OCI-LY1 (cell line): ENCODE measurements around the gene SLC31A2.

ENCODE experiments used
- H2AFZ ChIP-seq: fragments of 200-600 bp; sonication (generic), shearing (Covaris generic); 2 replicates; pipeline ENCODE4 v1.6.0; 2014; ENCODE audit warnings: antibody characterized with exemption, mild to moderate bottlenecking, low read length
- H3F3A ChIP-seq: fragments of 200-600 bp; sonication (generic), shearing (Covaris generic); 2 replicates; pipeline ENCODE4 v1.6.0; 2014; ENCODE audit warnings: mild to moderate bottlenecking, antibody characterized with exemption, low read length, moderate library complexity; ENCODE audit not compliant: insufficient read depth
- H3K27ac ChIP-seq: fragments of 200-600 bp; sonication (generic); 2 replicates; pipeline ENCODE4 v1.5.1; 2014; ENCODE audit warnings: low read length, mixed run types, mild to moderate bottlenecking, low read depth; ENCODE audit not compliant: poor library complexity, severe bottlenecking
- H3K27me3 ChIP-seq: fragments of 200-600 bp; sonication (generic); 2 replicates; pipeline ENCODE4 v1.6.0; 2014; ENCODE audit warnings: antibody characterized with exemption, mild to moderate bottlenecking, low read length, moderate library complexity; ENCODE audit not compliant: insufficient read depth
- H3K36me3 ChIP-seq: fragments of 200-600 bp; sonication (generic); 2 replicates; pipeline ENCODE4 v1.6.1; 2014; ENCODE audit warnings: mild to moderate bottlenecking, antibody characterized with exemption, low read length, moderate library complexity, mixed read lengths; ENCODE audit not compliant: insufficient read depth
- H3K4me1 ChIP-seq: fragments of 200-600 bp; sonication (generic); 2 replicates; pipeline ENCODE4 v1.5.1; 2014; ENCODE audit warnings: mild to moderate bottlenecking, low read length, moderate library complexity; ENCODE audit not compliant: insufficient read depth, severe bottlenecking
- H3K4me2 ChIP-seq: fragments of 200-600 bp; sonication (generic), shearing (Covaris generic); 2 replicates; pipeline ENCODE4 v1.6.1; 2014; ENCODE audit warnings: low read length
- H3K4me3 ChIP-seq: fragments of 200-600 bp; sonication (generic); 2 replicates; pipeline ENCODE4 v1.5.1; 2014; ENCODE audit warnings: low read length, low read depth, mild to moderate bottlenecking, mixed read lengths; ENCODE audit not compliant: poor library complexity, severe bottlenecking
- H3K79me2 ChIP-seq: fragments of 200-600 bp; shearing (Covaris generic); 2 replicates; pipeline ENCODE4 v1.6.1; 2016; ENCODE audit warnings: mixed run types, low read length, mixed read lengths; ENCODE audit not compliant: insufficient read depth
- H3K9ac ChIP-seq: fragments of 200-600 bp; sonication (generic), shearing (Covaris generic); 2 replicates; pipeline ENCODE4 v1.6.1; 2014; ENCODE audit warnings: mild to moderate bottlenecking, low read length, mixed read lengths
- H3K9me2 ChIP-seq: fragments of 200-600 bp; sonication (generic), shearing (Covaris generic); 2 replicates; pipeline ENCODE4 v1.6.1; 2014; ENCODE audit warnings: low read depth, mild to moderate bottlenecking, low read length, mixed read lengths
- H3K9me3 ChIP-seq: fragments of 200-600 bp; shearing (Covaris generic); 2 replicates; pipeline ENCODE4 v1.6.1; 2014; ENCODE audit warnings: low read length, mixed read lengths
- H4K20me1 ChIP-seq: fragments of 200-600 bp; sonication (generic), shearing (Covaris generic); 2 replicates; pipeline ENCODE4 v1.6.0; 2016; ENCODE audit warnings: mild to moderate bottlenecking, low read length; ENCODE audit not compliant: insufficient read depth
- CTCF ChIP-seq: fragments of 200-600 bp; sonication (generic), shearing (Covaris generic); IDR thresholded peaks from 2 replicates; pipeline ENCODE4 v1.5.1; 2017; ENCODE audit warnings: mild to moderate bottlenecking, antibody characterized with exemption, low read length, moderate library complexity, mixed read lengths
- EZH2 ChIP-seq: fragments of 200-600 bp; sonication (generic), shearing (Covaris generic); IDR thresholded peaks from 2 replicates; pipeline ENCODE4 v1.8.0; 2017; ENCODE audit warnings: borderline replicate concordance, mixed run types, mild to moderate bottlenecking, antibody characterized with exemption, low read length, moderate library complexity, mixed read lengths

SLC31A2 gene

GRCh38 chr9:113151696-113152630 is 1.2 kb downstream of the SLC31A2 start:
- no peaks in the 10 kb centered on the region for H3K36me3 ChIP-seq
- no peak overlapping the region for H3K27ac ChIP-seq
- no peaks in the 10 kb centered on the region for H4K20me1 ChIP-seq
- peaks cover 8% of the 10 kb centered on the region for H3K4me1 ChIP-seq
- H3K4me2 ChIP-seq = peak overlapping the region; percentile 66
- no peaks in the 10 kb centered on the region for H3K9me2 ChIP-seq
- H3K79me2 ChIP-seq = no peaks in the 10 kb centered on the region
- TF ChIP-seq EZH2 (no peak), CTCF (no peak)
- no peak overlapping the region for H2AFZ ChIP-seq
- H3K9ac ChIP-seq = peak overlapping the region; percentile 64
- no peaks in the 10 kb centered on the region for H3K9me3 ChIP-seq
- H3K27me3 ChIP-seq = no peaks in the 10 kb centered on the region
- no peaks in the 10 kb centered on the region for H3F3A ChIP-seq
- peak overlapping the region; percentile 72 for H3K4me3 ChIP-seq

GRCh38 chr9:113152699-113153098 is 1.9 kb downstream of the SLC31A2 start:
- Histone ChIP-seq H3K9me2 (no peaks in the 10 kb centered on the region), H3K4me2 (no peak overlapping the region), H2AFZ (no peak overlapping the region), H3F3A (no peaks in the 10 kb centered on the region), H3K36me3 (no peaks in the 10 kb centered on the region), H4K20me1 (no peaks in the 10 kb centered on the region), H3K27ac (no peak overlapping the region), H3K9ac (no peak overlapping the region), H3K4me3 (no peak overlapping the region), H3K4me1 (peaks cover 8% of the 10 kb centered on the region), H3K79me2 (no peaks in the 10 kb centered on the region), H3K9me3 (no peaks in the 10 kb centered on the region), H3K27me3 (no peaks in the 10 kb centered on the region)
- no peak for TF ChIP-seq EZH2
- no peak for TF ChIP-seq CTCF

GRCh38 chr9:113153599-113153998 is 2.8 kb downstream of the SLC31A2 start:
- peaks cover 8% of the 10 kb centered on the region for H3K4me1 ChIP-seq
- no peak overlapping the region for H3K4me2 ChIP-seq
- H3K4me3 ChIP-seq = no peak overlapping the region
- H2AFZ ChIP-seq = no peak overlapping the region
- no peaks in the 10 kb centered on the region for H3K79me2 ChIP-seq
- peaks cover 2% of the 10 kb centered on the region; the same call in 1 of the 2 replicates for H3K36me3 ChIP-seq
- no peaks in the 10 kb centered on the region for H4K20me1 ChIP-seq
- TF ChIP-seq CTCF (no peak), EZH2 (no peak)
- H3K27ac ChIP-seq = no peak overlapping the region
- no peaks in the 10 kb centered on the region for H3K27me3 ChIP-seq
- H3K9me3 ChIP-seq = no peaks in the 10 kb centered on the region
- no peak overlapping the region for H3K9ac ChIP-seq
- no peaks in the 10 kb centered on the region for H3F3A ChIP-seq
- no peaks in the 10 kb centered on the region for H3K9me2 ChIP-seq
